HEK293T (cell line): Measurements from ENCODE around the gene ERLIN1.

Source experiments
- CTCF ChIA-PET: fragments of 350-600 bp; formaldehyde crosslinking; extraction: SDS; loops from one replicate; lab custom pipeline; 2021; ENCODE audit warnings: antibody characterized with exemption, inconsistent platforms; lab: Yijun Ruan, JAX
- POLR2A ChIA-PET: fragments of 350-600 bp; formaldehyde crosslinking; extraction: SDS; loops from one replicate; lab custom pipeline; 2020; ENCODE audit warnings: antibody characterized with exemption, inconsistent platforms; lab: Yijun Ruan, JAX
- DNase-seq: peaks from one replicate; pipeline ENCODE4 v3.0.0; 2012; ENCODE audit warnings: mixed read lengths; ENCODE audit errors: extremely low spot score
- ARNT ChIP-seq: fragments of 450-650 bp; IDR thresholded peaks from 2 replicates; pipeline ENCODE4 v1.6.1; 2017; ENCODE audit warnings: mild to moderate bottlenecking
- BHLHE40 ChIP-seq: fragments of 450-650 bp; IDR thresholded peaks from 2 replicates; pipeline ENCODE4 v1.6.1; 2016; ENCODE audit warnings: mild to moderate bottlenecking, moderate library complexity, borderline replicate concordance
- CTBP1 ChIP-seq: fragments of 450-650 bp; IDR thresholded peaks from 2 replicates; pipeline ENCODE4 v1.6.1; 2016; ENCODE audit warnings: borderline replicate concordance
- ELF4 ChIP-seq: fragments of 450-650 bp; IDR thresholded peaks from 2 replicates; pipeline ENCODE4 v1.6.1; 2017; ENCODE audit warnings: antibody characterized with exemption
- FOXA1 ChIP-seq: fragments of 450-650 bp; IDR thresholded peaks from 2 replicates; pipeline ENCODE4 v1.6.1; 2016; ENCODE audit warnings: mild to moderate bottlenecking
- FOXK2 ChIP-seq: fragments of 450-650 bp; IDR thresholded peaks from 2 replicates; pipeline ENCODE4 v1.6.1; 2016; ENCODE audit warnings: mild to moderate bottlenecking
- FOXM1 ChIP-seq: fragments of 450-650 bp; IDR thresholded peaks from 2 replicates; pipeline ENCODE4 v1.6.1; 2017; ENCODE audit warnings: mild to moderate bottlenecking, borderline replicate concordance
- HDGF ChIP-seq: fragments of 450-650 bp; IDR thresholded peaks from 2 replicates; pipeline ENCODE4 v1.6.1; 2017; ENCODE audit warnings: antibody characterized with exemption, borderline replicate concordance
- L3MBTL2 ChIP-seq: fragments of 450-650 bp; conservative IDR thresholded peaks from 2 replicates; pipeline ENCODE4 v1.6.1; 2016; ENCODE audit warnings: mild to moderate bottlenecking
- LEF1 ChIP-seq: fragments of 450-650 bp; IDR thresholded peaks from 2 replicates; pipeline ENCODE4 v1.6.1; 2017; ENCODE audit warnings: mild to moderate bottlenecking, borderline replicate concordance
- NFRKB ChIP-seq: fragments of 450-650 bp; IDR thresholded peaks from 2 replicates; pipeline ENCODE4 v1.6.1; 2016; ENCODE audit warnings: mild to moderate bottlenecking, moderate library complexity
- SP1 ChIP-seq: fragments of 450-650 bp; IDR thresholded peaks from 2 replicates; pipeline ENCODE4 v1.6.1; 2017
- SUZ12 ChIP-seq: fragments of 450-650 bp; IDR thresholded peaks from 2 replicates; pipeline ENCODE4 v1.6.1; 2016; ENCODE audit warnings: mild to moderate bottlenecking
- TARDBP ChIP-seq: fragments of 450-650 bp; IDR thresholded peaks from 2 replicates; pipeline ENCODE4 v1.6.1; 2016
- ZNF384 ChIP-seq: fragments of 450-650 bp; IDR thresholded peaks from 2 replicates; pipeline ENCODE4 v1.6.1; 2016
- TF ChIP-seq, protein P1 (sequence below): fragments of 450-650 bp; IDR thresholded peaks from 2 replicates; pipeline ENCODE4 v1.6.1; 2016

The ERLIN1 gene

GRCh38 chr10:100185364-100186252 lies at the start of gene ERLIN1:
Gene ERLIN1 (minus strand): TSS chr10:100186029. CDS start chr10:100185626, 403 bp downstream.
- DNase-seq: peak; percentile 98
- ChIA-PET POLR2A (interaction anchor here (0.9 to 1.0 kb wide), 2 partner anchors 10 to 178 kb away, joined by 3 to 6 read pairs; no protein-coding TSS in a partner anchor), CTCF (no interaction called here)
- TF ChIP-seq L3MBTL2 (peak; percentile 76), ZNF384 (no peak), NFRKB (no peak), SUZ12 (no peak), ELF4 (no peak), FOXK2 (no peak), TARDBP (no peak), SP1 (no peak), FOXA1 (no peak), CTBP1 (no peak), LEF1 (no peak)
- TF ChIP-seq, protein P1, sequence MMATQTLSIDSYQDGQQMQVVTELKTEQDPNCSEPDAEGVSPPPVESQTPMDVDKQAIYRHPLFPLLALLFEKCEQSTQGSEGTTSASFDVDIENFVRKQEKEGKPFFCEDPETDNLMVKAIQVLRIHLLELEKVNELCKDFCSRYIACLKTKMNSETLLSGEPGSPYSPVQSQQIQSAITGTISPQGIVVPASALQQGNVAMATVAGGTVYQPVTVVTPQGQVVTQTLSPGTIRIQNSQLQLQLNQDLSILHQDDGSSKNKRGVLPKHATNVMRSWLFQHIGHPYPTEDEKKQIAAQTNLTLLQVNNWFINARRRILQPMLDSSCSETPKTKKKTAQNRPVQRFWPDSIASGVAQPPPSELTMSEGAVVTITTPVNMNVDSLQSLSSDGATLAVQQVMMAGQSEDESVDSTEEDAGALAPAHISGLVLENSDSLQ: peak; percentile 92

- ChIA-PET CTCF (interaction anchor here (1.0 kb wide), 1 partner anchor 8 kb away, joined by 3 read pairs; no protein-coding TSS in a partner anchor), POLR2A (no interaction called here)
- TF ChIP-seq SP1 (no peak), ARNT (no peak), FOXK2 (no peak), ELF4 (no peak), CTBP1 (no peak), LEF1 (no peak), ZNF384 (no peak), FOXM1 (no peak), TARDBP (no peak), FOXA1 (no peak), L3MBTL2 (no peak), BHLHE40 (no peak), NFRKB (no peak), SUZ12 (no peak), HDGF (no peak)
- TF ChIP-seq, protein P1: no peak
- DNase-seq: no peak
Measured at GRCh38 chr10:100232101-100232500, 46.3 kb upstream of the ERLIN1 start.

DNA sequence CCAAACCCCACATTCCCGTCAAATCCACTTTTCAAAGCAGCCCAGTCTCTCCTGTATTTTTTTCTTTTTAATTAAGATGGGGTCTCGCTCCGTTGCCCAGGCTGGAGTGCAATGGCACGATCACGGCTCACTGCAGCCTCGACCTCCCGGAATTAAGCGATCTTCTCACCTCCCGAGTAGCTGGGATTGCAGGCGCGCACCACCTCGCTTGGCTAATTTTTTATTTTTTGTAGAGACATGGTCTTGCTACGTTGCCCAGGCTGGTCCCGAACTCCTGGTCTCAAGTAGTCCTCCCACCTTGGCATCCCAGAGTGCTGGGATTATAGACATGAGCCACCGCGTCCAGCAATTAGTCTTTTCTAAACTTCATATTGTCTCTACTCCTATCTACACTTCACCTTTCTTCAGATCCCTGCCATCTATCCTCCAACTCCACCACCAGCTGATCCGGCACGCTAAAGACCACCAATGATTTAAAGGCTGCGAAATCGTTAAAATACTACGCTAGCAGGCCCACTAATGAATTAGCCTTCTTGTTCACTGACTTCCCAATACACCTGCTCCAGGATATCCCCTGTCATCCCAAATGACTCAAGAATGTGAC lies 44.1 kb upstream of the ERLIN1 start:
- no peak for DNase-seq
- ChIA-PET CTCF (no interaction called here), POLR2A (no interaction called here)
- no peak for TF ChIP-seq ZNF384
- no peak for TF ChIP-seq SP1
- TF ChIP-seq ARNT: no peak
- TF ChIP-seq FOXM1: no peak
- no peak for TF ChIP-seq FOXK2
- TF ChIP-seq FOXA1: no peak
- no peak for TF ChIP-seq SUZ12
- no peak for TF ChIP-seq NFRKB
- no peak for TF ChIP-seq L3MBTL2
- TF ChIP-seq LEF1: no peak
- TF ChIP-seq CTBP1: no peak
- TF ChIP-seq ELF4: no peak
- TF ChIP-seq HDGF: no peak

DNA sequence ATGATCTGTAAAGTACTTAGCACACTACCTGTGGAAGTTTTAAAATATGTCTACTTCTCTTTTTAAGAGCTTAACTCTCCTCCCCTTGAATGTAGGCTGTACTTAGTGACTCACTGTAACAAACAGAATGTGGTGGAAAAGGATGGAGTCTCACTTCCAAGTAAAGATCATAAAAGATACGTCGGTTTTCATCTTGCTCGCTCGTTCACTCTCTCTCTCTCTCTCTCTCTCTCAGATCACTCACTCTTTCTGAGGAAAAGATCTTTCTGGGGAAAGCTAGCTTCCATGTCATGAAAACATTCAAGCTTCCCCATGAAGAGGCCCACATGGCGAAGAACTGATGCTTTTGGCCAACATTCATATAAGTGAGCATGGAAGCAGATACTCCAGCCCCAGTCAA lies 38.0 kb upstream of the ERLIN1 start:
- ChIA-PET POLR2A (no interaction called here), CTCF (no interaction called here)
- TF ChIP-seq NFRKB (no peak), SP1 (no peak)
- DNase-seq: no peak

DNA sequence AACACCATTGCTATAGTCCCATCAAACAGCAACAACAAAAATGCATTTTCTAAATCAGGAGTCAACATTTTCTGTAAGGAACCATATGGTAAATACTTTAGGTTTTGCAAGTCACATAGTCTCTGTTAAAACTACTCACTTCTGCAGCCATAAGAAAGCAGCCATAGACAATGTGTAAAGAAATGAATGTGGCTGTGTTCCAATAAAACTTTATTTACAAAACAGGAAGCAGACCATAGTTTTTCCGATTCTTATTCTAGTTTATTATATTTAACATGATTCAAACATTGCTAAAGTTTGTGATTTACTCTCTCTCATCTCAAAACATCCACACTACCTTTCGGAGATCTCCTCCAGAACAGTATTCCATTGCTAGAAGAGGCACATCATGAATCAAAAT lies 36.7 kb upstream of the ERLIN1 start:
- POLR2A ChIA-PET: no interaction called here
- CTCF ChIA-PET: no interaction called here
- no peak for TF ChIP-seq LEF1
- no peak for TF ChIP-seq FOXK2
- TF ChIP-seq FOXM1: no peak
- no peak for TF ChIP-seq ARNT
- TF ChIP-seq SP1: no peak
- no peak for TF ChIP-seq BHLHE40
- no peak for TF ChIP-seq CTBP1
- TF ChIP-seq HDGF: no peak
- no peak for TF ChIP-seq ELF4
- no peak for TF ChIP-seq SUZ12
- TF ChIP-seq ZNF384: no peak
- no peak for TF ChIP-seq TARDBP
- no peak for TF ChIP-seq L3MBTL2
- TF ChIP-seq, protein P1: no peak
- TF ChIP-seq FOXA1: no peak
- no peak for TF ChIP-seq NFRKB
- no peak for DNase-seq
